Activated T-cell treated with anti-CD3 and anti-CD28 coated beads for 4 hours (primary cell): ENCODE results near the gene AOPEP.

ENCODE experiments used
- DNase-seq: peaks from one replicate; pipeline ENCODE4 v3.0.0-alpha.2; 2020

AOPEP gene

GRCh38 chr9:95107001-95107749 lies 380.7 kb downstream of the AOPEP start:
- no peak for DNase-seq

GRCh38 chr9:95107976-95108375 lies 381.5 kb downstream of the AOPEP start:
- DNase-seq, result no peak

- no peak for DNase-seq
These were observed 382.3 kb downstream of the AOPEP start for GRCh38 chr9:95108777-95109176.

GRCh38 chr9:95109456-95109855 lies 383.0 kb downstream of the AOPEP start:
- DNase-seq, result no peak

DNA sequence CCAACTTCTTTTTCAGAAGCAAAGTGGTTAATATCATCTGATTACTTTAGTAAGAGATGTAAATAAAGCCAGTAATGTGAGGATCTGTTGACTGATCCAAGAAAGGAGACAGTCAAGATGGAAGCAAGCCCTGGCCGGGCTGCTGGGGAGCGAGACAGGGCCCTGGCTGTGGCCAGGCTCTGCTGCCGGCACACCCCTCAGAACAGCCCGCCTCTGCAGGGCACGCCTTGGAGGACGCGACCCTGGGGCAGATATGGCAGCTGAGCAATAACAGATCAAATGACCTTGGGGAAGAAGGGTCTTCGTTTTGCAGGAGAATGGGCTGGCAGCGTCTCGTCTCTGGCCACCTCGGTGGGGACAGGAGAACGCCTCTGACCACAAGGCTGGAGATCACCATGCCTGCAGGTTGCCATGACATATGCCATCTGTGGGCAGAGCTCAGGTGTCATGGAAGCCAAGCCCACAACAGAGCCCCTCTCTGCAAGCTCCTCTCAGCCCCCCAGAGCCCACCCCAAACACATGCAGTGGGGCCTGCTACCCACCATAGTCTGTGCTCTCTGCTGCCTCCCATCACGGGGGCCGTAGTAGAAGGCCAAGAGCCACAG lies 384.5 kb downstream of the AOPEP start:
- DNase-seq, result no peak

DNA sequence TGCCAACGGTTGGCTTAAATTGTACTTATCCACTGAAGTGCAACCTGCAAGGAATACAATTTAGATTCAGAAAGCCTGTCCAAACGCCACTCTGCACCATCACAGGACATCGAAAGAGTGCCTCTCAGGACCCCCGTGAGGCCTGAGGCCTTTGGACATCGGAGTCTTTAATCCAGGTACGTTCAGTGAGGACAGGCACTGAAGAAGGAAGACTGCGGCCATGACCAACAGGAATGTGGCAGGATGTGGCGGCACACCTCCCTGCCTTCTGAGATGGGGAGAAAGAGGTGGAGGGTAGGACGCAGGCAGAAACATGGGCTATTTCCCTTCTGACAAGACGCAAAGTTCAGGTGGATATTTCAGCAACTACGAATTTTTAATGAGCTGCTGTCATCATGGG lies 385.2 kb downstream of the AOPEP start:
- DNase-seq, result no peak

- DNase-seq, result no peak
These were observed 386.2 kb downstream of the AOPEP start for GRCh38 chr9:95112436-95113280.

DNA sequence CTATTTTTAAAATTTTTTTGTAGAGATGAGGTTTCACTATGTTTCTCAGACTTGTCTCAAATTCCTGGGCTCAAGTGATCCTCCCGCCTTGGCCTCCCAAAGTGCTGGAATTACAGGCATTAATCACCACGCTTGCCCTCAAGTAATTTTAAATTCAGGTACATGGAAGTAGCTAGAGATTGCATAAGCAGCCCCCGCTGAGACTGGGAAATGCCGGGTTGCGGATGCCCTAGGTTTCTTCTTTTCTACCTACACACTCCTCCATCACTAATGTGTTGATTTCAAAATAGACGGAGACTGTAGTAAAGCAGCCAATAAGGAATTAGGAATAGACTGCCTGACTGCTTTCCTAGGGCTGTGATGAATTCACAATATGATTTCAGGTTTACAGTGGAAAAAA lies 388.6 kb downstream of the AOPEP start:
- DNase-seq, result no peak

GRCh38 chr9:95116002-95116807 lies 389.7 kb downstream of the AOPEP start:
- no peak for DNase-seq

GRCh38 chr9:95116808-95117204 lies 390.3 kb downstream of the AOPEP start:
- no peak for DNase-seq

DNA sequence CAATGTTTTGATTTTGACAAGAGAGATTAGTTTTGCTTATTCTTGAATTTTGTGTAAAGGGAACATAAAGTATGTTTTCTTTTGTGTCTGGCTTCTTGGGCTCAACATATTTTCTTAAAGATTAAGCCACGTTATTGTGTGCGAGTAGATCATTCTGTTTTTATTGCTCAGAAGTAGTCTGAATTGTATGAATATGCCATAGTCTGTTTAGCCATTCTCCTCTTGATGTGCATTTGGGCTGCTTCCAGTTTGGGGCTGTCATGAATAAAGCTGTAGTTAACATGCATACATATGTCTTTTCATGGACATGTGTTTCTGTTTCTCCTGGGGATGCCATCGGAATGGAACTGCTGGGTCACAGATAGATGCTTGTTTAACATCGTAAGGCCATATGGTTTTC lies 392.1 kb downstream of the AOPEP start:
- no peak for DNase-seq

GRCh38 chr9:95120781-95121370 lies 394.4 kb downstream of the AOPEP start:
- DNase-seq, result no peak

DNA sequence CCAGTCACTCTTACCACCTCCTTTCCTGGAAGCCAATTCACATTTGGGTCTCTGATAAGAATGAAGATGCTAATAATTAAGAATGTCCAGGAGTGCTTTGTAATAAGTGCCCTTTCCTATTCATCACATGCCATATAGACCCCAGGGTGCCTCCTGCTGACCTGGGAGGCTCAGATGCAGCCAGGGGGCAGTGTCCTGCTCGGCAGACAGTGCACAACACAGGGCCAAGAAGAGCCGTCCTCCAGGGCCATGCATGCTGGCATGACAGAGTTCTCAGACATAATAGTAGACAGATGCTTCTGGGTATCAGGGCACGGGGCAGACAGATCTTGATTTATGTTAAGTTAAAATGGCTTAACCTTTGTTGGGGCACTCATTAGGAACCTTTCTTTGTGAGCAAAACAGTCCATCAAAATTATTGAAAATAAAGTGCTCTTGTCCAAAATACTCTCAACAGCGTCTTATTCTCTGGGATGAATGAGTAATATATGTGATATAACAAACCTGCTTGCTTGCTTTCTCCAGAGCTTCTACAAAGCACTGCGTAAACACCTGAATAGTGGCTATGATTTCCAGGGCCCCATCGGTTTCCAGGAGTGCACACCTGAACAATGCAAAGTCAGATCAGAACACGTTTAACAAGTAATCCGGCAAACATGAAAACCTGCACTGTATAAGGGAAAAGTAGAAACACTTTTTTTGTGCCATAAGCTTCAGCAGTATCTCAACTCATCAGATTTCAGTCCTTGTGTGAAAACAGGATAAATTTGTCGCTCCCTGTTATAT lies 398.3 kb downstream of the AOPEP start:
- DNase-seq, result no peak

DNA sequence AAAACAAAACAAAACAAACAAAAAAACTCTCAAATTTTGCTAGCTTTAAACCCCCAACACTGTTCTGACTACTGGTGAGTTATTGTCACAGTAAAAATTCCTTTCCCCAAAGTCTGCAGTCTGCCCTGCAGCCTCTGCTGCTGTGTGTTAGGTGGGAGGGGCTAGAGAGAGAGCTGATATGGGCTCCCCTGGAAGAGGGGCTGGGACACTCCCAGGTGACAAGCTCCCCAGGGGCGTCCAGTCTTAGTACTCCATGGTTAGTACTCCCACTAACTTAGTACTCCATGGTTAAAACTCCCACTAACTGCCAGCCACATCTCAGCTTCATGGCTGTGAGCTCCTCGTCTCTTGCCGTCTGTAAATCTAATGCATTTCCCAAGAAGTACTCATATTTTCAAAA lies 399.2 kb downstream of the AOPEP start:
- no peak for DNase-seq

DNA sequence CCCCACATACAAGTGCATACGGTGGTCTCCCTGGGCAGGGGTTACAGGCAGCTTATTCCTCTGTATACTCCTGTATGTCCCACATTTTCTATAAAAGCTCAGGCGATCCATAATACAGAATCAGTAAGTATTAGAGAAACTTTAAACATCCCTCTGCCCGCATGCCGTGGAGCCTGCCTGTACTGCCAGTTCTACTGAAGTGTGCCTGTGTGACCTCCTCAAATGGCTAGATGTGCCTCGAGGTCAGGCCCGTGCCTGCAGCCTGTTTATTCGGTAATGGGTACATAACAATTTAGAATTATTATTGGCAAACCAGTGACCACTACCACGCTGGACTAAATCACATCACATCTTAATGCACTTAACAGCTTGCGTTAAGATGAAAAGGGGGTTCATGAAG lies 400.2 kb downstream of the AOPEP start:
- no peak for DNase-seq

GRCh38 chr9:95127249-95128176 lies 401.0 kb downstream of the AOPEP start:
- DNase-seq, result peak; percentile 48

DNA sequence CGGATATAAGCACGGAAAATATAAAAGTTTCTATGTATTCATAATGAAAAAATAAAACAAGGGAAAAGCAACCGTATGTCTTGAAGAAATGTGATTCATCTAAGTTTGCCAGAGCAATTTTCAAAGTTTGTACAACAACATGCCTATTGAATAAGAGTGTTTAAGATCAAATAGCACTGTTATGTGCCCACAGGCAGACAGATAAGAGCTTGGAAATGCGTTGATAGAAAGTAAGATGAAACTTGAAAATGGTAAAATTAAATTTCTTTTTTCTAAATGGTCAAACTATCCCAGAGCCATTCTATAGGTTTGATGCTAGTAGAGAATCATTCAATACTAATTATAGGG lies 401.7 kb downstream of the AOPEP start:
- no peak for DNase-seq

DNA sequence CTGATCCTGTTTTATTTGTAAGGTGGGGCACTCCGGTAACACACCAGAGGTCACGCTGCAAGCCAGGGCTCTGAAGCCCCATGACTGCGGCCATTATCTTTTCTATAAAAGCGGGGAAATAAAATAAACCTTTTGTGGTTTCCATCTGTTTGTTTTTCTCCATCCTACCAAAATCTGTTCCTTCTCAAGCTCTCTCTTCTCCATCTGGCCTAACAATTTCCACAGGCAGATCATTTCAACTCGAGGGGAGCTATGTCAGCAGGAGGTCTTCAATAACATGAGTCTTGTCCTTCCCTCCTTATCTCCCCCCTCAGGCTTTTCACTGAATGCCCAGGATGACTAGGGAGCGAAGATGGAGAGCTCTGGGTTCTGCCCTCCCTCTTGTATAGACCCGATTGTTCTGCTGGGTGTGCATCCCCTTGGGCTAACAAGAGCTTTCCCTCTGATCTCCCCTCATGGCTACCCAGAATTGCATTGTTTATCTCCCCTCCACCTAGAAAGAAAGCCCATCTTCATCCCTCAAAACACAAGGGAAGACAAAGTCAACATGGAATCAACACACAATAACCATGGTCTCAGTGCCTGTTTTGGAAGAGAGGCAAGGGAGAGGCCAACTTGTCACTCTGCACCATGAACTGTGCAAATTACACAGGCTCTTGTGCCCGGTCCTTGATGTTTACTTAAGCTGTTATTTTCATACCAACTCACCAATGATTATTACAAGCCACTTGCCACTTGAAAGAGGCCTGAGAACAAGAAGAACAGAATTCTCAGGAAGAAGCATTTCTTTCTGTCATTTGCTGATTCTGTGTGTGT lies 403.2 kb downstream of the AOPEP start:
- no peak for DNase-seq

GRCh38 chr9:95130484-95130883 lies 404.0 kb downstream of the AOPEP start:
- DNase-seq, result no peak
